GM19395 (cell line): Measurements from ENCODE around the gene MOGAT2.
"Not testable (repeated sequence)": the region's sequence is repeated elsewhere in the genome, so short reads cannot be mapped to it uniquely, and the experiment has no call there.

Experiments used
- ATAC-seq: cut with Tn5 transposase; IDR thresholded peaks from one replicate; pipeline ENCODE4 v1.9.1; 2021; ENCODE audit warnings: mild to moderate bottlenecking, moderate library complexity; ENCODE audit not compliant: unreplicated experiment

Gene MOGAT2

DNA sequence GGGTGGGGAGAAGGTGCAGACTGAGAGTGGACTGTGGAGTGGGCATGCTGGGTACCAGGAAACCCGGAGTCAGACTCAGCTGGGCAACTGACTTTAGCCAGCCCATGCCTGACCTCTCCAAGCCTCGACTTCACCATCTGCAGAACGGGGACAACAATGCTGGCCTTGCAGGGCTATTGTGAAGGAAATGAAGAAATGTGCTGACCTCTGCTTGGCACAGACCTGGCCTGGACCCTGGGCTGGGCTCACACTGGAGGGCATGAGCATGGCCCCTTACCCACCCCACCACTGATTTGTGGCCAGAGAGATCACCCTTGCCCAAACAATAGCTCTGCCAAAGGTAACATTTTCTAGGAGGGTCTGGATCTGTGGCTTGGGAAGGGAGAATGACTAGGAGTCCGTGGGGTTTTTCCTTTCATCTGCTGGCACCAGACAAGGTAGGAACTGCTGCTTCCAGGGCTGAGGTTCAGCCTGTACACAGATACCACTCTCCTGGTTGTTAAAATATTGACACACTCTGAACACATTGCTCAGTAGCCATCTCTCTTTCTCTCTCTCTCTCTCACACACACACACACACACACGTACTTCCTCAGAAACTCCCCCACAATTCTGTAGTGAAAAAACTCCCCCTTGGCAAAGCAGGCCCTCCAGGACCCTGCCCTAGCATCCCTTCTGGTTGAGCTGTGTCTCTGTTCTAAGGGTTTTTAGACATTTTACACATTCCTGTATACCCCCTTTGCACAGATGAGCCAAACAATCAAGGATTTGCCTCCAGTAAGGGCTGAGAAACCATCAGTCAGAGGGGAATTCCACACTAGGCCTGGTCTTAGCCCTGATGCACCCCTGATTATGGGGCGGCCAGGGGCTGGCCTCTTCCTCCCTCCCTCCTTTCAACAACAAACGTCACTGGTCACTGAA lies 1.0 kb downstream of the MOGAT2 start:
- ATAC-seq: no peak

DNA sequence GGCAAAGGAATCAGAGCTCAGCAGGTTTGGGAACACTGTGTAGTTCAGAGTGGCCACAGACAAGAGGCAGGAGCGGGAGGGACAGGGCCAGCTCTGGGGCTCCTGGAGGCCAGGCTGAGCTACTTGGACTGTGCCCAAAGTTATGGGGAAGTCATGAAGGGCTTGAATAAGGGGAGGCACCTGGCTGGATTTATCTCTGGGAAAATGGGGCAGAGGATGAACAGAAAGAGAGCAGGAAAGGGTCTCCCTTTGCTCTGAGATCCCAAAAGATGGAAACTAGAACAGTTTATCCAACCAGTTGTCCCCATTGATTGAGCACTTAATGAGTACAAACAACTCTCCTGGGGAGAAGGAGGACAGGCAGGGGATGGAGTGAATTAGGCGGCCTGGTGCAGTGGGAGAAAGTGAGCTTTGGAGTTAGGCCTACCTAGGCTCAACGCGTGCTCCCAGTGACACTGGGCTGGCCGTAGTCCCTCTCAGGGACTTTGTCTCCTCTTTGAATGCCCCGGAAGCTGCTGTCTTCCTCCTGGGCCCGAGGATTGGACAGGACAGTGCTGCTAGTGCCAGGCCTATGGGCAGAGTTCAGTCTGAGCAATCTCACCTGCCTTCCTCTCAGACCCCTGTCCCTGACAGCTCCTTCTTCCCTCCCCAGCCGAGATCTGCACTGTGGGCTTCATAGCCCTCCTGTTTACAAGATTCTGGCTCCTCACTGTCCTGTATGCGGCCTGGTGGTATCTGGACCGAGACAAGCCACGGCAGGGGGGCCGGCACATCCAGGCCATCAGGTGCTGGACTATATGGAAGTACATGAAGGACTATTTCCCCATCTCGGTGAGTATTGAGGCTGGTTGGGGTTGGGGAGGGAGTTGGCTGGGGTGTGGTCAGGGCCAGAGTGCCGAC lies 2.0 kb downstream of the MOGAT2 start:
- no peak for ATAC-seq

DNA sequence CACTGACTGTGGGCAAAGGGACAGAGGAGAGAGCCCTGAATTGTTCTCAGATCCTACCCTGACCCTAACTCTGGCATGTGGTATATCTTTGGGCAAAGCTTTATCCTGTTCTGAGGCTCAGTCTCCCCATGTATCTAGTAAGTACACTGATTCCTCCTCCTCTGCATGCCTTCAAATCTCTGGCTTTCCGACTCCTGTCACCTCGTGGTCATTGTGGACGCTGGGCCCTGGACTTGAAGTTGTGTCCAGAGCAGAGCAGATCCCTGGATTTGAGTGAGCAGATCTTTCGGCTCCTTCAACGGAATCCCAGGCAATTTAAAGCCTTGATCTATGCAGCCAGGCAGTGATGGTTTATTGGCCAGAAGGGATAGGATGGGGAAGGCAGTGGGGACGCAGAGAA lies 3.0 kb downstream of the MOGAT2 start:
- no peak for ATAC-seq

DNA sequence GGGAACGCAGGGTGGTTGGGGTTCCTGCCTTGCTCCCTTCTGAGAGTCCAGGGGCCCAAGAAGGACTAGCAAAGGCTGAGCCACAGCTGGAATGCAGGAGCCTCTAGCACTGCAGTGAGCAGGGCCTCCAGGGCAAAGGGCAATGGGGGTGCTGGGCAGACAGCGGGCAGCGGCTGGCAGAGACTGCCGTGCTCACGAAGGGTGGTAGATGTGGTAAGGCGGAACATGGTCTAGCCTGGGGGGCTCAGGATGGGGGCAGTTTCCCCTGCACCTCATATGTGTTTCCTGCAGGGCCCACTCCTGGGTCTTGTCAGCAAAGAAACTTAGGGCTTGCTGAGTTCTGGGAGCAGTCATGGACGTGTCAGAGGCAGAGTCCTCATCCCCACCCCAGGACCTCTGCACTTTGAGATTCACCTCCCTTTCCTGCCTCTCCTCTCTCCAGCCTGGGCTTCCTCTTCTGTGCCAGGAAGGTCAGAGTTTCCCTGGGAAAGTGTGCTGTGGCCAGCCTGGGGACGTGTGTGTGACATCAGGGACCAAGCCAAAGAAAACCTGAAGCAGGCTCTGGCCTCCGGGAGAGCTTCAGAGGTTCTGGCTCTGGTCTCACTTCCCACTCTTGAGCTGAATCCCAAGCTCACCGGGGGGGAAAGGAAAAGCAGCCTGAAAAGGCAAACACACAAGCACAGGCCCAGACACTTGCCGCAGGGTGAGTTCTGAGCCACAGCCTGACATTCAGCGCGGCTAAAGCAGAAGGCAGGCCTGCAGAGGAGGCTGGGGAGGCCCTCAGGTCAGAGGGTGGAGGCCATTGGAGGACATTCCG lies 4.4 kb downstream of the MOGAT2 start:
- ATAC-seq: no peak

DNA sequence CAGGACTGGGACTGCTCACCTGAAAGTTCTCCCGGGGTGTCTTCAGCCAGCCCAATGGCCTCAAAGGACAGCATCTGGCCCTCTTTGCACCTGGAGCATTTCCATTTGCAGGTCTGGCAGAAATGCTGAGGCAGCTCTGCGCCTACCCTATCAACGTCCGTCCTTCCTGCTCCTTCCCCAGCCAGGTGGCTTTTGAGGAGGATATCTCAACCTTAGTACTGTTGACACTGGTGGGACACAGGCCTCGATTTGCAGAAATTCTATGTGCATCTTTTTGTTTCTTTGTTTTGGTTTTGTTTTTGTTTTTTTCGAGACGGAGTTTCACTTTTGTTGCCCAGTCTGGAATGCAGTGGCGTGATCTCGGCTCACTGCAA lies 5.0 kb downstream of the MOGAT2 start:
- no peak for ATAC-seq

DNA sequence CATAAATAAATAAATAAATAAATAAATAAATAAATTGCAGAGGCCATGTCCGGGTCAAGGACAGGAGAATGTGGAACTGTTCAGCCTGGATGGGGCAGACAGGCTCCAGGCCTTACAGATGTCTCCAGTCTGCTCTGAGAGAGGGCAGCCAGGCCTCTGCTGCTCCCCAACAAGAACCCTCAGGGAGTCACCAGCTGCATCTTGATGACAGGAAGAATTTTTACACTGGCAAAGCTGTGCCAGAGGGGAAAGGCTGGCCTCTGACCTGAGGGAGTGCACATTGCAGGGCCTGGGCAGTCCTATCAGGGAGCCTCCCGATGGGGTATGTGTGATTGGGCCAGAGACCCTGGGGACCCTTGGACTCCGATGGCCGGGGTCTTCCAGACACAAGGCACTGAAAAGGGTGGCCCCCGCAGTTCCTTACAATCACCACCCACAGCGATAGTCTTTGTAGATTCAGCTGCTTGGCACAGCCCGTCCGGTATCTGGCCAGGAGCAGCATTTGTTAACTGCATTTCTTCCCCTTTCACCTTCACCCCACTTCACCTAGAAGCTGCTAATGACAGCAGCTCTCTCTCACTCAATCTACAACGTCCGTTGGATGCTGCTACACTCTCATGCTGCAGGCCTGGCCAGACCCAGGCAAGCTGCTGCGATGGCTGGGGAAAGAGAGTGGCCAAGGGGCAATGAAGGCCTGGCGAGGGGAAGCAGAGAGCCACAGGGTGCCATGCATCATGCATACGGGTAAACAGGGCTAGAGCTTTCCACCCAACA lies 8.1 kb downstream of the MOGAT2 start:
- no peak for ATAC-seq

DNA sequence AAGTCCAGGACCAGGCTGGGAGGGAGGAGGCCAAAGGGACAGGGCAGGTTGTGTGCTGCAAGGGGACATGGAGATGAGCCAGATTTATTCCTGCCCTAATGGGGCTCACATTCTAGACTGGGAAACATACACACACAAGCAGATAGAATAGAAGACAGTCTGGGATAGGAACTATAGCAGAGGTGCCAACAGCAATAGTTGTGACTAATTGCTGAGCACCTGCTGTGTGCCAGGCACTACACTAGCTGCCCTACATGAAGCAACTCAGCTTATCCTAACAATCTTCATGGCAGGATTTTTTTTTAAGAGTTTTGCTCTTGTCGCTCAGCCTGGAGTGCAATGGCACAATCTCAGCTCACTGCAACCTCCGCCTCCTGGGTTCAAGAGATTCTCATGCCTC lies 11.4 kb downstream of the MOGAT2 start:
- ATAC-seq: no peak

DNA sequence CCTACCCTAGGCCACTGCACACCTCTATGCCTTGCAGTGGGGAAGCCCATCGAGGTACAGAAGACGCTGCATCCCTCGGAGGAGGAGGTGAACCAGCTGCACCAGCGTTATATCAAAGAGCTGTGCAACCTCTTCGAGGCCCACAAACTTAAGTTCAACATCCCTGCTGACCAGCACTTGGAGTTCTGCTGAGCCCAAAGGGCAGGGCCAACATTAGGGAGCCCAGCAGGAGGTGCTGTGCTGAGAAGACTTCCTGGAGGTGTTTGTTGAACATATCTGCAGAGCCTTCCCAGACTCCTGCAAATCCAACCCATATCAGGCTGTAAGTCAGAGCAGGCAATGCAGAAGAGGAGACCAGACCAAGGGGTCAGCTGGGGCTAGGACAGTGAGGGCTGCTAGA lies 13.5 kb downstream of the MOGAT2 start:
- no peak for ATAC-seq

DNA sequence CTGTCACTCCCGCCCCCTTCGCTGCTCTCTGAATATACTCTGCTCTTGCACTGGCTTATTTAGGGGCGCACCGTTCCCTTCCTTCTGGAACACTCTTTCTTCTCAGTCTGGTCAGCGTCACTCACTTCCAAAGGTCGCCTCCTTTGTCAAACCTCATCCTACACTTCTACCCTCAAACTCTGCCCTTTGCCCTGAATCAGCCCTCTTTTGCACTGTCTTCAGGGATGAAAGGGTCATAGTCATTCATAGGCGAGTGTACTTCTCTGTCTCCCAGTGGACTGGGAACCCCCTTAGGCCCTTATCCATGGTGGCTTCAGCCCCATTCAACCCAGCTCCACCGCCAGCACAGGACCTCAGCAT lies 15.4 kb downstream of the MOGAT2 start:
- ATAC-seq: no peak

DNA sequence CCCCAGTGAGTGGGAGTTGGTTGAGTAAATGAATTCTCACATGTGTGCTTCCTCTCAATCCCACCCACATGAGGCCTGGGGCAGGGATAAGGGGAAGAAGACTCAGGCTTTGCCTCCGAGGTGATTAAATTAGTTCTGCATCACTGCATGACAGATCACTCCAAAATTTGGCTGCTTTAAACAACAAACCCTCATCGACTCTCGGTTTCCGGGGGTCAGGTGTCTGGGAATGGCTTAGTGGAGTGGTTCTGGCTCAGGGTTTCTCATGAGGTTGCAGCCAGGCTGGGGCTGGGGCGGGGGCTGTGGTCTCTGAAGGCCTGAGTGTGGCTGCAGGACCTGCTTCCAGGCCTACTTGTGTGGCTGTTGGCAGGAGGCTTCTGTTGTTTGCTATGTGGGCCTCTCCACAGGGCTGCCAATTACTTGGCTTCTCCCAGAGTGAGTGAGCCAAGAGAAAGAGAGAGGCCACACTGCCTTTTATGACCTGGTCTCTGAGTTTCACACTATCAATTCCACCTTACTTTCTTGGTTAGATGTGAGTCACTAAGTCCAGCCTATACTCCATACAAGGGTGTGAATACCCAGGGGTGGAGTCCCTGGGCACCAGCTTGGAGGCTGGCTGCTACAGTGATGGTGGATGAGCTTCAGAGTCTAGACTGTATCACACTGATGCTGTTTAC lies 15.9 kb downstream of the MOGAT2 start:
- ATAC-seq: no peak

DNA sequence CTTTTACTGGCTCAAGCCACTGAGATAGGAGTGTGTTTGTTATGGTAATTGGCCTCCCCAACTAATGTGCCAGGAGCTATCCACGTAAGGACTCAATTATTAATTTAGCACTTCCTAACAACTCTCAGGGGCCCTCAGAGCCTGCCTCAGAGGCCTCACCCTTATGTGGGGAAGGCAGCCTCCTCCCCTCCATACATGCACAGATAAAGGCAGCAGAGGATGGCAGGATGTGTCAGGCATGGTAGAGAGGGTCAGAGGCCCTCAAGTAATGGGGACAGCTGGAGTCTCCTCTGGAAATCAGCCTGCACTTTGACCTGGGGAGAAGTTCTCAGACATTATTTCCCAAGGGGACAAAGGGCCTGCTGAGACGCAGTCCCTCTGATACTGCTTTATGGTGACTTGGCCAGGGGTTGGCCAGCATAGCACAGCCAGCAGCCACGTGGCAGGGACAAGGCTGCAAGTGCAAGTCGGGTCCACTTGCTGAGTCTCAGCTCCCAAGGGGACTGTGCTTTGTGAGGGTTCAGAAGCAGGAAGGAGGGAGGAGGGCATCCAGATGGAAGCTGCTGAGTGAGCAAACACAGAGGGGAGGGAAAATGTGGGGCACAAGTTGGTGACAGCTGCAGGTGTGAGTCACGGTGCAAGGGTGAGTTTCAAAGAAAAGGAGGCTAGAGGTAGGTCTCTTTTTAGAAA lies 17.0 kb downstream of the MOGAT2 start:
- no peak for ATAC-seq

DNA sequence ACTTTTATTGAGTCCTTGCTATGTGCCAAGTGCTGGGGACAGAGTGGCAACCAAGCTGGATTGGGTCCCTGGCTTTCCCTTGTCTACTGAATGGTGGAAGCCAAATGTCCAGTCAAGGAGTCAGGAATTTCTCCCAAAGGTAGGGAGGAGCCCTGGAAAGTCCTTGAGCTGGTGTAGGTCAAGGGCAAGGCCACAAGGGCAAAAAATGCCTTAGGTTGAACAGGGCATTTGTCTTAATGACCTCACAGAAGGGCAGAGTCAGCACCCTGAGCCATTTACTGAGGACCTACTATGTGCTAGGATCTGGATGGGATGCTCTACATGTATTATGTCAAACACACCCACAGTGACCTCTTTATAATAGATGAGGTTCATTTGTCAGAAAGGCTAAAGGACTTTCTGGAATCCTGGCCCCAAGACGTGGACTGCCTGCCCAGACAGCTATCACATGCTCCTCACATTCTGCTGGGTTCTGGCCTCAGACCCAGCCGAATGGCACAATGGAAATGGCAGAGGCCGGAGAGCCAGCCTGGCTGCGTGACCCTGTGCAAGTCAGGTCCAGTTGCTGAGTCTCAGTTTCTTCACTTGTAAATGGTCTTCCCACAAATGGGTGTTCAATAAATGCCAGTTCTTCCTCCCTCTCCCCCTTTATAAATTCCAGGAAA lies 17.7 kb downstream of the MOGAT2 start:
- ATAC-seq: no peak

DNA sequence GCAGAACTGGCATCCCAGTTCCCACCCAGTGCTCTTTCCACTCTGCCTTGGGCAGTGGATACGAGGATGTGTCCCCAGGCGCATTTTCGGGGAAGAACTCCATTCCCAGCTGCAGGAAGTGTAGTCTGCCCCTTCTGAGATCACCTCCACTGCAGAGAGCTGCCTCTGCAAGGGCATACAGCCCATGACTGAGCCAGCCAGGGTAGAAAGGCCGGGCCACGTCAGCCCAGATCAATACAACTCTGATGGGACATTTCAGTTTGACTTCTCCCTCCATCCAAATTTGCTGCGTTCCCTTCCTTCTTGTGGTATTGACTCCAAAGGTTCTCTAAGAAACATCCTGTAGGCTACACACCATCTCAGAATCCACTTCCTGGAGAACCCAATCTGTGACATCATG lies 19.7 kb downstream of the MOGAT2 start:
- no peak for ATAC-seq

DNA sequence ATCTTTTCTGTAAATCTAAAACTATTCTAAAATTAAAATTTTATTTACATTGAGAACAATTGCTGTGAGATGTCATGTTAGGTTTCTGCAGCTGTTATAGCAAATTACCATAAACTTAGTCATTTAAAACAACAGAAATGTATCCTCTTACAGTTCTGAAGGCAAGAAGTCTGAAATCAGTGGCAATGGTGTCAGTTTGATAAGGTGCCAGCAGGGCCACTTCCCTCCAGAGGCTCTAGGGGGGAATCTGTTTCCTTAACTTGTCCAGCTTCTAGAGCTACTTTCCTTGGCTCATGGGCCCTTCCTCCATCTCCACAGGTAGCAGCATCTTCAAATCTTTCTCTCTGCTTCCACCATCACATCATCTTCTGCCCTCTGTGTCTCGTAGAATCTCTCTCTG lies 23.0 kb downstream of the MOGAT2 start:
- no peak for ATAC-seq

DNA sequence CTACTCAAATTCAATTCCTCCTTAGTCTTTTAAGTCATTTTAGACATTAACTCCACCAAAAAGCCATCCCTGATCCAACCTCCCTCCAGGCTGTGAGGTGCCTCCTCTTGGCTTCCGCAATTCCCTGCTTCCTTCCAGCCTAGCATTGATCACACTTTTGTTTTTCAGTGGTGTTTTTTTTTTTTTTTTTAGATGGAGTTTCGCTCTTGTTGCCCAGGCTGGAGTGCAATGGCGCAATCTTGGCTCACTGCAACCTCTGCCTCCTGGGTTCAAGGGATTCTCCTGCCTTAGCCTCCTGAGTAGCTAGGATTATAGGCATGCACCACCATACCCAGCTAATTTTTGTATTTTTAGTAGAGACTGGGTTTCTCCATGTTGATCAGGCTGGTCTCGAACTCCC lies 25.5 kb downstream of the MOGAT2 start:
- not testable (repeated sequence) for ATAC-seq

DNA sequence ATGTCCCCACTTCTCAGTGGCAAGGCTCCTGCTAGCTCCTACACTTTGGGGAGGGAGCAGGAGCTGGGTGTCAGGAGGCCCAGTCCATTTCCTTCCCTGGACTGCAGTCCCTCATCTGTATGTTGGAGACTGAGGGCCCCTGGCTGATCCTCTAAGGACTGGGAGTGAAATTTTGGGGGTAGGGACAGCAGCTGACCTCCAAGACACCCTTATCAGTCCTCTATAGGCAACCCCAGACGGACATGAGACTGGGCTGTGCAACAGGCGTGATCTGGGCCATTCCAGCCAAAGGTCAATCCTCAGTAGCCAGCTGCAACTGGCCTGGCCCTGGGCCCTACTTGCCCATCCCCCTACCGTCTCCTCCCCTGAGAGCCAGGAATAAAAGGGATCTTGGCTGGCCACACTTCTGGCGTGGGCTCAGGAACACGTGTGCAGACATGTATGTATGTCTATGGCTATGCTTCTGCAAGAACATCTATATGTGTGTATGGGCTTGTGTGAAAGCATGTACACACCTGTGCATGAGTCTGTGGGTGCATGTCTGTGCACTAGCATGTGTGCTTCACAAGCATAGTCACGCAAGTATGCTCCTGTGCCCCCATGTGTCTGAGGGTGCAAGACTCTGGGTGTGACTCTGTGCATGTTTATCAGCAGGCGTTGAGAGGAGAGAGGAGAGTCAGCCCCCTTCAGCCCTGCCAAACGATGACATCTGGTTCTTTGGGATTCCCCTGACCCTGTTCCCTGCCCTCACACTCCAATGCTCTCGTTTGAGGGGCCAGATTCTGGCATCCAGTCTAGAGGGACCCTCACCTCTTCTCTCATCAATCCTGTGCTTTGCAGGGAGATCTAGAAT lies 26.3 kb downstream of the MOGAT2 start:
- no peak for ATAC-seq

DNA sequence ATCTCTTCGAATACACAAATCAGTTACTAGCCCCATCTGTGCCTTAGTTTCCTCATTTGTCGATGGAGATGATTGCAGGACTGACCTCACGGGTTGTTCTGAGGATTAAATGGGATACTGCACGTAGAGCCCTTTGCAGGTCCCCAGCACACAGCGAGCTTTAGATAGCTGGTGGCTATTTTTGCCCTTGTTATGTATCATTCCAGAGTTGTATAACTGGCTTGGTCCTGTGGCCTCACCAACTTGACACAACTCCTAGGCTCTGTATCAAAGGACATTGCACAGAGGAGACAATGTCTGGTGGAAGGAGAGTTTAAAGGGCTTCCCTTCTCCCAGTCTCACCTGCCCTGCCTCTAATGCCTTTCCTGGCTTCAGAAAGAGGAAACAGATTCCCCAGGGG lies 28.2 kb downstream of the MOGAT2 start:
- ATAC-seq: no peak

DNA sequence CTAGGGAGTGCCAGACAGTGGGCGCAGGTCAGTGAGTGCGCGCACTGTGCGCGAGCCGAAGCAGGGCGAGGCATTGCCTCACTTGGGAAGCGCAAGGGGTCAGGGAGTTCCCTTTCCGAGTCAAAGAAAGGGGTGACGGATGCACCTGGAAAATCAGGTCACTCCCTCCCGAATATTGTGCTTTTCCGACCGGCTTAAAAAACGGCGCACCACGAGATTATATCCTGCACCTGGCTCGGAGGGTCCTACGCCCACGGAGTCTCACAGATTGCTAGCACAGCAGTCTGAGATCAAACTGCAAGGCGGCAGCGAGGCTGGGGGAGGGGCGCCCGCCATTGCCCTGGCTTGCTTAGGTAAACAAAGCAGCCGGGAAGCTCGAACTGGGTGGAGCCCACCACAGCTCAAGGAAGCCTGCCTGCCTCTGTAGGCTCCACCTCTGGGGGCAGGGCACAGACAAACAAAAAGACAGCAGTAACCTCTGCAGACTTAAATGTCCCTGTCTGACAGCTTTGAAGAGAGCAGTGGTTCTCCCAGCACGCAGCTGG lies 31.2 kb downstream of the MOGAT2 start:
- not testable (repeated sequence) for ATAC-seq
